Activated CD4-positive, alpha-beta memory T cell treated with anti-CD3 and anti-CD28 coated beads, Interleukin-2, amount 10 ng/mL, durations not matched to agents 7 days and 5 days (primary cell): ENCODE data around the gene MAP3K7CL. TPM values are rescaled to one million over a fixed set of nuclear protein-coding genes. Genes with fewer than 3 reads are reported as not detected.

Experiments
- CTCF ChIA-PET: fragments of 350-600 bp; sonication (Branson Sonifier 250); formaldehyde crosslinking; loops from one replicate; lab custom pipeline; 2021; ENCODE audit warnings: antibody characterized with exemption, inconsistent platforms; lab: Charles Lee
- POLR2A ChIA-PET: fragments of 350-600 bp; sonication (Branson Sonifier 250); formaldehyde crosslinking; loops from one replicate; lab custom pipeline; 2021; ENCODE audit warnings: antibody characterized with exemption; lab: Charles Lee
- DNase-seq: peaks from one replicate; pipeline ENCODE4 v3.0.0-alpha.2; 2020
- H3K27ac Mint-ChIP-seq: one replicate; pipeline ENCODE4 v1.8.0; 2021; ENCODE audit warnings: mild to moderate bottlenecking, mixed read lengths
- H3K27me3 Mint-ChIP-seq: one replicate; pipeline ENCODE4 v1.8.0; 2021; ENCODE audit warnings: mixed read lengths
- H3K36me3 Mint-ChIP-seq: one replicate; pipeline ENCODE4 v1.8.0; 2021; ENCODE audit warnings: low read depth, mixed read lengths
- H3K4me1 Mint-ChIP-seq: one replicate; pipeline ENCODE4 v1.8.0; 2021; ENCODE audit warnings: mixed read lengths
- H3K4me3 Mint-ChIP-seq: one replicate; pipeline ENCODE4 v1.8.0; 2021; ENCODE audit warnings: mild to moderate bottlenecking, mixed read lengths
- H3K9me3 Mint-ChIP-seq: one replicate; pipeline ENCODE4 v1.8.0; 2021; ENCODE audit warnings: mixed read lengths
- total RNA-seq, 2 experiments: library from RNA; stranded (reverse); gene quantifications; one replicate each; pipeline ENCODE4 v1.2.3, GENCODE V29; 2021

Gene MAP3K7CL
- total RNA-seq, 2 experiments from 2014 or later, result 6.7 to 7.7 TPM

- CTCF ChIA-PET, result interaction anchor here (0.6 to 1.6 kb wide), 2 partner anchors 9 to 1358 kb away, joined by 3 to 4 read pairs; no protein-coding TSS in a partner anchor
- Mint-ChIP-seq H3K4me1 (peaks cover 4% of the 10 kb centered on the region), H3K4me3 (no peak overlapping the region), H3K9me3 (no peaks in the 10 kb centered on the region), H3K36me3 (peaks cover 6% of the 10 kb centered on the region), H3K27ac (no peak overlapping the region), H3K27me3 (no peaks in the 10 kb centered on the region)
- POLR2A ChIA-PET, result interaction anchor here (1.3 kb wide), 1 partner anchor 26 kb away, joined by 4 read pairs; no protein-coding TSS in a partner anchor
- no peak for DNase-seq
These were observed 25.2 kb upstream of the MAP3K7CL start for GRCh38 chr21:29105218-29105617.

- Mint-ChIP-seq H3K36me3 (peaks cover 2% of the 10 kb centered on the region), H3K27ac (no peak overlapping the region), H3K27me3 (no peaks in the 10 kb centered on the region), H3K4me3 (no peak overlapping the region), H3K9me3 (no peaks in the 10 kb centered on the region), H3K4me1 (no peaks in the 10 kb centered on the region)
- CTCF ChIA-PET, result no interaction called here
- DNase-seq, result no peak
- POLR2A ChIA-PET, result interaction anchor here (1.4 kb wide), 1 partner anchor 41 kb away, joined by 4 read pairs; the partner anchor contains the start of gene CCT8
These were observed 15.5 kb upstream of the MAP3K7CL start for GRCh38 chr21:29114765-29115500.

GRCh38 chr21:29115899-29116298 is 14.5 kb upstream of the MAP3K7CL start:
- H3K4me3 Mint-ChIP-seq, result no peak overlapping the region
- H3K36me3 Mint-ChIP-seq, result no peaks in the 10 kb centered on the region
- POLR2A ChIA-PET, result interaction anchor here (1.4 kb wide), 1 partner anchor 42 kb away, joined by 4 read pairs; the partner anchor contains the start of gene CCT8
- no peaks in the 10 kb centered on the region for H3K4me1 Mint-ChIP-seq
- H3K9me3 Mint-ChIP-seq, result no peaks in the 10 kb centered on the region
- DNase-seq, result no peak
- H3K27ac Mint-ChIP-seq, result no peak overlapping the region
- CTCF ChIA-PET, result no interaction called here
- H3K27me3 Mint-ChIP-seq, result no peaks in the 10 kb centered on the region

GRCh38 chr21:29117372-29117955 is 13.0 kb upstream of the MAP3K7CL start:
- no peaks in the 10 kb centered on the region for H3K36me3 Mint-ChIP-seq
- no peaks in the 10 kb centered on the region for H3K9me3 Mint-ChIP-seq
- DNase-seq, result no peak
- no peak overlapping the region for H3K27ac Mint-ChIP-seq
- H3K4me3 Mint-ChIP-seq, result no peak overlapping the region
- no peaks in the 10 kb centered on the region for H3K27me3 Mint-ChIP-seq
- POLR2A ChIA-PET, result no interaction called here
- no peaks in the 10 kb centered on the region for H3K4me1 Mint-ChIP-seq
- CTCF ChIA-PET, result no interaction called here

- Mint-ChIP-seq H3K36me3 (no peaks in the 10 kb centered on the region), H3K4me3 (no peak overlapping the region), H3K9me3 (no peaks in the 10 kb centered on the region), H3K27ac (no peak overlapping the region), H3K4me1 (no peaks in the 10 kb centered on the region), H3K27me3 (no peaks in the 10 kb centered on the region)
- ChIA-PET CTCF (interaction anchor here (1.0 kb wide), 1 partner anchor 354 kb away, joined by 4 read pairs; no protein-coding TSS in a partner anchor), POLR2A (no interaction called here)
- DNase-seq, result no peak
These were observed 8.7 kb upstream of the MAP3K7CL start for GRCh38 chr21:29121759-29122158.

GRCh38 chr21:29124645-29125044 is 5.8 kb upstream of the MAP3K7CL start:
- POLR2A ChIA-PET, result no interaction called here
- no peaks in the 10 kb centered on the region for H3K27me3 Mint-ChIP-seq
- no peaks in the 10 kb centered on the region for H3K36me3 Mint-ChIP-seq
- no peaks in the 10 kb centered on the region for H3K4me1 Mint-ChIP-seq
- CTCF ChIA-PET, result interaction anchor here (0.8 kb wide), 1 partner anchor 20 kb away, joined by 3 read pairs; no protein-coding TSS in a partner anchor
- no peak overlapping the region for H3K4me3 Mint-ChIP-seq
- no peak for DNase-seq
- H3K9me3 Mint-ChIP-seq, result no peaks in the 10 kb centered on the region
- no peak overlapping the region for H3K27ac Mint-ChIP-seq

GRCh38 chr21:29125191-29125590 is 5.3 kb upstream of the MAP3K7CL start:
- Mint-ChIP-seq H3K27me3 (no peaks in the 10 kb centered on the region), H3K4me1 (peaks cover 3% of the 10 kb centered on the region), H3K4me3 (no peak overlapping the region), H3K9me3 (no peaks in the 10 kb centered on the region), H3K27ac (no peak overlapping the region), H3K36me3 (no peaks in the 10 kb centered on the region)
- ChIA-PET CTCF (no interaction called here), POLR2A (no interaction called here)
- no peak for DNase-seq

GRCh38 chr21:29125979-29126378 is 4.5 kb upstream of the MAP3K7CL start:
- POLR2A ChIA-PET, result no interaction called here
- CTCF ChIA-PET, result no interaction called here
- Mint-ChIP-seq H3K27ac (no peak overlapping the region), H3K27me3 (peaks cover 2% of the 10 kb centered on the region), H3K9me3 (peaks cover 2% of the 10 kb centered on the region), H3K36me3 (no peaks in the 10 kb centered on the region), H3K4me3 (no peak overlapping the region), H3K4me1 (peaks cover 5% of the 10 kb centered on the region)
- no peak for DNase-seq

- H3K27ac Mint-ChIP-seq, result no peak overlapping the region
- H3K9me3 Mint-ChIP-seq, result peaks cover 2% of the 10 kb centered on the region
- no peak for DNase-seq
- peaks cover 5% of the 10 kb centered on the region for H3K4me1 Mint-ChIP-seq
- ChIA-PET POLR2A (no interaction called here), CTCF (no interaction called here)
- H3K27me3 Mint-ChIP-seq, result peaks cover 2% of the 10 kb centered on the region
- no peak overlapping the region for H3K4me3 Mint-ChIP-seq
- H3K36me3 Mint-ChIP-seq, result no peaks in the 10 kb centered on the region
These were observed 2.8 kb downstream of the MAP3K7CL start for GRCh38 chr21:29133241-29133640.

GRCh38 chr21:29133796-29134195 is 3.4 kb downstream of the MAP3K7CL start:
- Mint-ChIP-seq H3K36me3 (no peaks in the 10 kb centered on the region), H3K27ac (no peak overlapping the region), H3K4me1 (peaks cover 5% of the 10 kb centered on the region), H3K4me3 (no peak overlapping the region), H3K9me3 (peaks cover 2% of the 10 kb centered on the region), H3K27me3 (peaks cover 2% of the 10 kb centered on the region)
- POLR2A ChIA-PET, result no interaction called here
- CTCF ChIA-PET, result no interaction called here
- no peak for DNase-seq

GRCh38 chr21:29135481-29135880 is 5.0 kb downstream of the MAP3K7CL start:
- Mint-ChIP-seq H3K4me3 (no peak overlapping the region), H3K9me3 (no peaks in the 10 kb centered on the region), H3K27me3 (peaks cover under 1% of the 10 kb centered on the region), H3K36me3 (no peaks in the 10 kb centered on the region), H3K27ac (no peak overlapping the region), H3K4me1 (no peaks in the 10 kb centered on the region)
- CTCF ChIA-PET, result no interaction called here
- no peak for DNase-seq
- POLR2A ChIA-PET, result no interaction called here

GRCh38 chr21:29136033-29136432 is 5.6 kb downstream of the MAP3K7CL start:
- DNase-seq, result no peak
- no peaks in the 10 kb centered on the region for H3K4me1 Mint-ChIP-seq
- CTCF ChIA-PET, result no interaction called here
- H3K9me3 Mint-ChIP-seq, result no peaks in the 10 kb centered on the region
- H3K36me3 Mint-ChIP-seq, result no peaks in the 10 kb centered on the region
- POLR2A ChIA-PET, result no interaction called here
- no peak overlapping the region for H3K4me3 Mint-ChIP-seq
- no peaks in the 10 kb centered on the region for H3K27me3 Mint-ChIP-seq
- no peak overlapping the region for H3K27ac Mint-ChIP-seq

GRCh38 chr21:29144736-29145353 is 14.4 kb downstream of the MAP3K7CL start:
- no peak for DNase-seq
- ChIA-PET CTCF (no interaction called here), POLR2A (no interaction called here)
- no peaks in the 10 kb centered on the region for H3K27me3 Mint-ChIP-seq
- no peaks in the 10 kb centered on the region for H3K9me3 Mint-ChIP-seq
- H3K4me3 Mint-ChIP-seq, result no peak overlapping the region
- H3K4me1 Mint-ChIP-seq, result peaks cover 12% of the 10 kb centered on the region
- H3K36me3 Mint-ChIP-seq, result no peaks in the 10 kb centered on the region
- H3K27ac Mint-ChIP-seq, result no peak overlapping the region
